Fibroblast of peridontal ligament (primary cell): Measurements from ENCODE around the gene PRDX3.

ENCODE experiments used
- DNase-seq: peaks from one replicate; pipeline ENCODE4 v3.0.0-alpha.2; 2010; ENCODE audit errors: extremely low read depth

PRDX3 gene

GRCh38 chr10:119178372-119179119 is at the start of gene PRDX3:
PRDX3 (minus strand) TSS chr10:119178812; CDS start chr10:119178790, 22 bp downstream.
- DNase-seq, result peak; percentile 79

DNA sequence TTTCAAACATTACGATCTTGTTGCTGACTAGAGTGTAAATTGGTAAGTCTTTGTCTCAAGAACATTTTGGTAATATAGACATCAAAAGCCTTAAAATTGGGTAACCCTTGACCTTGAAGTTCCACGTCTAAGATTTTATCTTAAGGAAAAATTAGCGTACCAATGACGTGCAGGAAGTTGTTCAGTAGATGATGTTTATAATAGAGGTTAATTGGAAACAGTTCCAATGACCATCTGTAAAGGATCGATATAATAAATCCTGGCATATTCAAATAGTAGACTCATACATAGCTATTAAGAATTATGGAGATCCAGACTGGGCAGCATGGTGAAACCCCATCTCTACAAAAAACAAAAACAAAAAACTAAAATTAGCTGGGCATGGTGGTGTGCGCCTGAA is 49.2 kb upstream of the PRDX3 start:
- DNase-seq, result no peak

GRCh38 chr10:119225083-119225658 is 46.6 kb upstream of the PRDX3 start:
- DNase-seq, result no peak

GRCh38 chr10:119222966-119223386 is 44.4 kb upstream of the PRDX3 start:
- DNase-seq, result no peak

DNA sequence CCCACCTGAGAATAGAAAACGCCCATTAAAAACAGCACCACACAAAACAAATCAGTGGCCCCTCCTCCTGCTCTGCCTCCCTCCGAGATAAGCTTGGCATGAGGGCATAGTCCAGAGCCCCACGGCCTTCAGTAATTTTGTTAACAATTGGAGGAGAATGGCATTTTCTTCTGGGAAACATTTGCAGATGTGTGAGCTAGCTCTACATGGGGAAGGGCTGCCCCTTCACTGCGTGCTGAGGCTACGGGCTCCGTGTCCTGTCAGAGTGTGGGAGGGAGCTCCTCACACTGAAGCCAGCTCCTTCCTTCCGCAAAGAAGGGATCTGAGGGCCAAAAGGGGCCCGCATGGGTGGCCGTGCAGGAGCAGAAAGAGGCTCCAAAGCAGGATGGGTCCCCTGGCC is 43.9 kb upstream of the PRDX3 start:
- no peak for DNase-seq

- DNase-seq, result no peak
Observed at GRCh38 chr10:119221666-119222065, 43.1 kb upstream of the PRDX3 start.

GRCh38 chr10:119221201-119221600 is 42.6 kb upstream of the PRDX3 start:
- peak; percentile 86 for DNase-seq

GRCh38 chr10:119219871-119220270 is 41.3 kb upstream of the PRDX3 start:
- peak; percentile 98 for DNase-seq

- peak; percentile 89 for DNase-seq
Observed at GRCh38 chr10:119217991-119218490, 39.4 kb upstream of the PRDX3 start.

GRCh38 chr10:119217401-119217800 is 38.8 kb upstream of the PRDX3 start:
- no peak for DNase-seq

GRCh38 chr10:119216127-119216526 is 37.5 kb upstream of the PRDX3 start:
- no peak for DNase-seq

DNA sequence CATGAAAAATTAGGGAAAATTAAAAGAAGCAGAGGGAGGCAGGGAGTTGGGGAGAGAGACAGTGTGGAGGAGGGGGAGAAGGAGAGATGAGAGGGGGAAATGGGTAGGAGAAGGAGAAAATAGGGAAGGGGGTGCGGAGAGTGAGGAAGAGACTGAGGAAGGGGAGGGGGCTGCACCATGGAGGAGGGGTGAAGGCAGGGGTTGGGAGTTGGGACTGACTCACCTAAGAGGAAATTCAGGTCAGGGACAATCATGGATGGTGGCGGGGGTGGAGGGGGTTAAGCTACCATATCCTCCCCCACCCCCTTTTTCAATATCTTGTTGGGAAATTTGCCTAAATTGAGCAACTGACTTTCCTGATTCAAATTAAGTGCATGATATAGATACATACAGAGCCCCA is 36.8 kb upstream of the PRDX3 start:
- no peak for DNase-seq

GRCh38 chr10:119211625-119212441 is 33.2 kb upstream of the PRDX3 start:
- peak; percentile 45 for DNase-seq

- DNase-seq, result peak; percentile 97
Observed at GRCh38 chr10:119211176-119211575, 32.6 kb upstream of the PRDX3 start.

- no peak for DNase-seq
Observed at GRCh38 chr10:119210633-119211032, 32.0 kb upstream of the PRDX3 start.

- DNase-seq, result peak; percentile 70
Observed at GRCh38 chr10:119209736-119210355, 31.2 kb upstream of the PRDX3 start.

GRCh38 chr10:119209035-119209735 is 30.6 kb upstream of the PRDX3 start:
- DNase-seq, result peak; percentile 80

- DNase-seq, result peak; percentile 42
Observed at GRCh38 chr10:119208553-119208940, 29.9 kb upstream of the PRDX3 start.

GRCh38 chr10:119207713-119208552 is 29.3 kb upstream of the PRDX3 start:
- DNase-seq, result peak; percentile 66

DNA sequence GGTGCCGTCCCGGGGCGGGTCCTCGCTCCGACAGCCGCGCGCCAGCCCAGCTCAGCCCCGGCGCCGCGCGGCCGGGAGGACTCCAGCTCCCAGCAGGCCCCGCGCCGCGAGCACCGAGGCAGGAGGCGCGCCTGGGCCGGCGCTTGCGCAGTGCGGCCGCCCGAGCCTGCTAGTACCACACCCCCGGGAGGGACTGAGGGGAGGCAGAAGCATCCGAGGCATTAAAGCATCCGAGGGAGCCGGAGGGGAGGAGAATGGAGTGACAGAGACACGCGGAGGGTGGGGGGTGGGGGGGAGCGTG is 28.7 kb upstream of the PRDX3 start, which contains the start of gene GRK5:
Gene GRK5, plus strand, starts transcription at position 206 of the 301 bp plus-strand sequence. CDS start 347 bp downstream, outside the sequence.
- DNase-seq, result peak; percentile 96
